Trophoblast cell (in vitro differentiated cells and primary cell): ENCODE data around the gene GUCD1.

Experiments used
- DNase-seq, 2 donors: peaks; one replicate each; pipeline ENCODE4 v3.0.0-alpha.2; 2016
- H2AFZ ChIP-seq: 2 replicates; pipeline ENCODE4 v1.6.1; 2013; ENCODE audit warnings: low read length, moderate library complexity, mild to moderate bottlenecking; ENCODE audit not compliant: insufficient read depth, poor library complexity
- H2AK5ac ChIP-seq: 2 replicates; pipeline ENCODE4 v1.6.1; 2013; ENCODE audit warnings: mild to moderate bottlenecking, low read length
- H2BK120ac ChIP-seq: 2 replicates; pipeline ENCODE4 v1.6.1; 2013; ENCODE audit warnings: low read length, mild to moderate bottlenecking, moderate library complexity; ENCODE audit not compliant: insufficient read depth, poor library complexity
- H2BK12ac ChIP-seq: 2 replicates; pipeline ENCODE4 v1.6.1; 2013; ENCODE audit warnings: mild to moderate bottlenecking, low read length, moderate library complexity
- H2BK5ac ChIP-seq: 2 replicates; pipeline ENCODE4 v1.6.1; 2013; ENCODE audit warnings: low read length, low read depth, moderate library complexity, mild to moderate bottlenecking; ENCODE audit not compliant: poor library complexity
- H3K14ac ChIP-seq: 2 replicates; pipeline ENCODE4 v1.6.1; 2013; ENCODE audit warnings: mild to moderate bottlenecking, low read length
- H3K18ac ChIP-seq: 2 replicates; pipeline ENCODE4 v1.6.1; 2013; ENCODE audit warnings: mild to moderate bottlenecking, low read length
- H3K23ac ChIP-seq: 2 replicates; pipeline ENCODE4 v1.6.1; 2013; ENCODE audit warnings: low read length
- H3K27ac ChIP-seq: 2 replicates; pipeline ENCODE4 v1.5.1; 2013; ENCODE audit warnings: low read depth, mild to moderate bottlenecking, inconsistent platforms, low read length, moderate library complexity
- H3K27me3 ChIP-seq: 2 replicates; pipeline ENCODE4 v1.6.1; 2013; ENCODE audit warnings: inconsistent platforms, mild to moderate bottlenecking, low read length, moderate library complexity; ENCODE audit not compliant: insufficient read depth
- H3K36me3 ChIP-seq, 2 experiments: 1 replicate in 1 of 2; 2 replicates in 1 of 2; pipeline ENCODE4 v1.6.1; 2013; ENCODE audit warnings: low read length in 2 of 2, mild to moderate bottlenecking in 2 of 2, moderate library complexity in 1 of 2; ENCODE audit not compliant: insufficient read depth in 2 of 2, control insufficient read depth in 1 of 2
- H3K4ac ChIP-seq: 2 replicates; pipeline ENCODE4 v1.6.1; 2013; ENCODE audit warnings: low read depth, mild to moderate bottlenecking, low read length, moderate library complexity
- H3K4me1 ChIP-seq, 2 experiments: 1 replicate in 1 of 2; 2 replicates in 1 of 2; pipeline ENCODE4 v1.6.1; 2013; ENCODE audit warnings: low read length in 2 of 2, mild to moderate bottlenecking in 2 of 2, moderate library complexity in 1 of 2; ENCODE audit not compliant: insufficient read depth in 2 of 2, control insufficient read depth in 1 of 2
- H3K4me2 ChIP-seq: 2 replicates; pipeline ENCODE4 v1.6.1; 2013; ENCODE audit warnings: inconsistent platforms, mild to moderate bottlenecking, low read length, moderate library complexity
- H3K4me3 ChIP-seq: 2 replicates; pipeline ENCODE4 v1.5.1; 2013; ENCODE audit warnings: mild to moderate bottlenecking, low read depth, low read length, inconsistent platforms
- H3K79me1 ChIP-seq: one replicate; pipeline ENCODE4 v1.6.1; 2013; ENCODE audit warnings: low read length
- H3K79me2 ChIP-seq: 2 replicates; pipeline ENCODE4 v1.6.1; 2013; ENCODE audit warnings: low read length, mild to moderate bottlenecking; ENCODE audit not compliant: control insufficient read depth, insufficient read depth, poor library complexity
- H3K9ac ChIP-seq: 2 replicates; pipeline ENCODE4 v1.6.1; 2013; ENCODE audit warnings: mild to moderate bottlenecking, low read length
- H3K9me3 ChIP-seq: 2 replicates; pipeline ENCODE4 v1.6.1; 2013; ENCODE audit warnings: low read depth, mild to moderate bottlenecking, control low read depth, inconsistent platforms, low read length; ENCODE audit not compliant: insufficient read depth
- H4K12ac ChIP-seq: 2 replicates; pipeline ENCODE4 v1.6.1; 2013; ENCODE audit warnings: low read depth, mild to moderate bottlenecking, low read length, moderate library complexity
- H4K8ac ChIP-seq: 2 replicates; pipeline ENCODE4 v1.6.1; 2013; ENCODE audit warnings: low read depth, mild to moderate bottlenecking, low read length, moderate library complexity
- H4K91ac ChIP-seq: one replicate; pipeline ENCODE4 v1.6.1; 2013; ENCODE audit warnings: low read depth, mild to moderate bottlenecking, low read length, moderate library complexity
- WGBS: extraction: QIAGEN DNeasy Blood & Tissue Kit; methylation state at CpG from one replicate; pipeline ENCODE4 v1.1.7; 2013; ENCODE audit warnings: missing lambda C conversion rate; ENCODE audit not compliant: insufficient read length, insufficient coverage; ENCODE audit errors: extremely low coverage; 5-methylcytosine and 5-hydroxymethylcytosine counted together

Gene GUCD1

DNA sequence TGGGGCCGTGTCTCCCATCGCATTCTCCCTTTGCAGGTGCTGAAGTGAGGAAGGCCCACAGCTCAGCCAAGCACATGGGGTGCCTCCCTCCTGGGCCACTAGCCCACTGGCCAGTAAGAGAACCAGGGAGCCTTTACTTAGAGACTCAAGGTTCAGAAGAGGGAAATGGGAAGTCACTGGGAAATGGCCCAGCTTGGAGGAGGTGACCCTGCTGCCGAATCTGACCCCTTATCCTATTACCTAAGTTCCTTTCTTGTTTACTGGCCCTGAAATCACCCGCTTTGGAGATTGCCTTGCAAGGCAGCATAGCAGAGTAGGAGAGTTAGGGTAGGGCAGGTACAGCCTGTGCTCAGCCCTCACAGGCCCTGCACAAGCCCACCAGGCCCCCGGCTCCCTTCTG, 35.4 kb downstream of the GUCD1 start:
- H4K8ac ChIP-seq = no peak overlapping the region
- H2BK12ac ChIP-seq = no peak overlapping the region
- H2AK5ac ChIP-seq = no peak overlapping the region
- no peak for DNase-seq
- H3K9ac ChIP-seq = no peak overlapping the region
- no peak overlapping the region for H2BK120ac ChIP-seq
- no peaks in the 10 kb centered on the region for H3K27me3 ChIP-seq
- WGBS = no CpG with 5 or more reads among the region's 5 CpGs
- no peak overlapping the region for H4K91ac ChIP-seq
- no peak overlapping the region for H2AFZ ChIP-seq
- no peak overlapping the region for H3K23ac ChIP-seq
- no peak overlapping the region for H3K4ac ChIP-seq
- H3K4me1 ChIP-seq = peaks cover 3 to 8% of the 10 kb centered on the region in 2 experiments
- peaks cover 2% of the 10 kb centered on the region for H3K79me1 ChIP-seq
- H2BK5ac ChIP-seq = no peak overlapping the region
- no peak overlapping the region for H3K4me3 ChIP-seq
- H3K36me3 ChIP-seq = no peaks in the 10 kb centered on the region
- no peak overlapping the region for H3K4me2 ChIP-seq
- H3K79me2 ChIP-seq = no peaks in the 10 kb centered on the region
- H3K9me3 ChIP-seq = no peaks in the 10 kb centered on the region
- no peak overlapping the region for H3K14ac ChIP-seq
- no peak overlapping the region for H3K18ac ChIP-seq
- H4K12ac ChIP-seq = no peak overlapping the region
- H3K27ac ChIP-seq = no peak overlapping the region

GRCh38 chr22:24518771-24519485, 36.0 kb downstream of the GUCD1 start:
- no peak overlapping the region for H2BK12ac ChIP-seq
- no peak overlapping the region for H3K4me3 ChIP-seq
- no peak overlapping the region for H4K12ac ChIP-seq
- H3K27ac ChIP-seq = no peak overlapping the region
- no peaks in the 10 kb centered on the region for H3K9me3 ChIP-seq
- peak overlapping the region; percentile 11 for H3K9ac ChIP-seq
- H4K91ac ChIP-seq = no peak overlapping the region
- WGBS = no CpG with 5 or more reads among the region's 9 CpGs
- no peak overlapping the region for H2BK120ac ChIP-seq
- H2AK5ac ChIP-seq = no peak overlapping the region
- no peak for DNase-seq
- H2BK5ac ChIP-seq = no peak overlapping the region
- no peaks in the 10 kb centered on the region for H3K79me2 ChIP-seq
- peaks cover 2% of the 10 kb centered on the region for H3K79me1 ChIP-seq
- no peaks in the 10 kb centered on the region for H3K27me3 ChIP-seq
- H3K4ac ChIP-seq = no peak overlapping the region
- no peak overlapping the region for H2AFZ ChIP-seq
- no peaks in the 10 kb centered on the region for H3K36me3 ChIP-seq
- H3K23ac ChIP-seq = no peak overlapping the region
- no peak overlapping the region for H3K14ac ChIP-seq
- H3K4me1 ChIP-seq = peaks cover 3 to 5% of the 10 kb centered on the region in 2 experiments
- no peak overlapping the region for H4K8ac ChIP-seq
- no peak overlapping the region for H3K18ac ChIP-seq
- H3K4me2 ChIP-seq = no peak overlapping the region

GRCh38 chr22:24518228-24518627, 36.7 kb downstream of the GUCD1 start:
- H3K27ac ChIP-seq = no peak overlapping the region
- H2BK5ac ChIP-seq = no peak overlapping the region
- no peaks in the 10 kb centered on the region for H3K27me3 ChIP-seq
- no peaks in the 10 kb centered on the region for H3K79me1 ChIP-seq
- H3K4me1 ChIP-seq = peaks cover 3 to 5% of the 10 kb centered on the region in 2 experiments
- no peak overlapping the region for H3K23ac ChIP-seq
- no CpG with 5 or more reads among the region's 3 CpGs for WGBS
- H3K4me3 ChIP-seq = no peak overlapping the region
- H3K9me3 ChIP-seq = no peaks in the 10 kb centered on the region
- H2BK120ac ChIP-seq = no peak overlapping the region
- no peak overlapping the region for H2BK12ac ChIP-seq
- no peak overlapping the region for H4K91ac ChIP-seq
- no peak overlapping the region for H3K4me2 ChIP-seq
- no peak overlapping the region for H3K4ac ChIP-seq
- no peak for DNase-seq
- no peak overlapping the region for H2AK5ac ChIP-seq
- H3K9ac ChIP-seq = no peak overlapping the region
- no peaks in the 10 kb centered on the region for H3K79me2 ChIP-seq
- H3K18ac ChIP-seq = no peak overlapping the region
- H4K12ac ChIP-seq = no peak overlapping the region
- H3K36me3 ChIP-seq = no peaks in the 10 kb centered on the region
- no peak overlapping the region for H3K14ac ChIP-seq
- H4K8ac ChIP-seq = no peak overlapping the region
- no peak overlapping the region for H2AFZ ChIP-seq

GRCh38 chr22:24517446-24517845, 37.5 kb downstream of the GUCD1 start:
- Histone ChIP-seq H3K4ac (no peak overlapping the region), H3K14ac (no peak overlapping the region), H3K23ac (no peak overlapping the region), H3K79me2 (no peaks in the 10 kb centered on the region), H4K12ac (no peak overlapping the region), H3K18ac (no peak overlapping the region), H3K79me1 (no peaks in the 10 kb centered on the region), H2BK12ac (no peak overlapping the region), H3K36me3 (no peaks in the 10 kb centered on the region), H2BK120ac (no peak overlapping the region), H3K27ac (no peak overlapping the region), H3K27me3 (no peaks in the 10 kb centered on the region), H2BK5ac (no peak overlapping the region), H3K9me3 (no peaks in the 10 kb centered on the region), H4K91ac (no peak overlapping the region), H4K8ac (no peak overlapping the region), H3K9ac (no peak overlapping the region), H2AFZ (no peak overlapping the region), H3K4me3 (no peak overlapping the region), H3K4me1 (peaks cover 3 to 5% of the 10 kb centered on the region in 2 experiments), H2AK5ac (no peak overlapping the region), H3K4me2 (no peak overlapping the region)
- DNase-seq = no peak
- WGBS = no CpG with 5 or more reads among the region's 2 CpGs
